CD8-positive, alpha-beta memory T cell (primary cell): Measurements from ENCODE around the gene SLC2A5. TPM values are rescaled to one million over a fixed set of nuclear protein-coding genes. Genes with fewer than 3 reads are reported as not detected.

Source experiments
- CTCF ChIA-PET: fragments of 350-600 bp; sonication (Branson Sonifier 250); formaldehyde crosslinking; loops from one replicate; lab custom pipeline; 2021; ENCODE audit warnings: antibody characterized with exemption; lab: Charles Lee
- POLR2A ChIA-PET: fragments of 350-600 bp; sonication (Branson Sonifier 250); formaldehyde crosslinking; loops from one replicate; lab custom pipeline; 2021; ENCODE audit warnings: antibody characterized with exemption; lab: Charles Lee
- DNase-seq, 5 donors: peaks; one replicate each; pipeline versions ENCODE4 v3.0.0 to v3.0.0-alpha.2; 2020 to 2022; ENCODE audit warnings: mixed read lengths in 1 of 5
- H3K27ac ChIP-seq: one replicate; pipeline ENCODE4 v1.7.0; 2013; ENCODE audit warnings: low read depth, mild to moderate bottlenecking, low read length, moderate library complexity
- H3K27me3 ChIP-seq: 2 replicates; pipeline ENCODE4 v1.7.0; 2013; ENCODE audit warnings: low read length, mild to moderate bottlenecking; ENCODE audit not compliant: insufficient read depth, poor library complexity, severe bottlenecking
- H3K36me3 ChIP-seq: 2 replicates; pipeline ENCODE4 v1.7.0; 2013; ENCODE audit warnings: mild to moderate bottlenecking, low read length, moderate library complexity; ENCODE audit not compliant: insufficient read depth
- H3K4me1 ChIP-seq: 2 replicates; pipeline ENCODE4 v1.7.0; 2013; ENCODE audit warnings: mild to moderate bottlenecking, low read length, moderate library complexity; ENCODE audit not compliant: insufficient read depth
- H3K4me3 ChIP-seq: 2 replicates; pipeline ENCODE4 v1.7.0; 2013; ENCODE audit warnings: mild to moderate bottlenecking, low read length
- H3K9me3 ChIP-seq: 2 replicates; pipeline ENCODE4 v1.7.0; 2013; ENCODE audit warnings: mild to moderate bottlenecking, low read length
- H3K27ac Mint-ChIP-seq, 8 donors: one replicate each; pipeline ENCODE4 v1.8.0; 2020 to 2021; ENCODE audit warnings: mixed read lengths in 8 of 8, mild to moderate bottlenecking in 6 of 8, inconsistent platforms in 3 of 8, moderate library complexity in 3 of 8
- H3K27me3 Mint-ChIP-seq, 2 donors: one replicate each; pipeline ENCODE4 v1.8.0; 2020 to 2021; ENCODE audit warnings: mixed read lengths in 2 of 2, mild to moderate bottlenecking in 1 of 2, moderate library complexity in 1 of 2
- H3K36me3 Mint-ChIP-seq, 3 donors: one replicate each; pipeline ENCODE4 v1.8.0; 2020 to 2021; ENCODE audit warnings: mixed read lengths in 3 of 3, inconsistent platforms in 1 of 3, mild to moderate bottlenecking in 1 of 3
- H3K4me1 Mint-ChIP-seq, 3 donors: one replicate each; pipeline ENCODE4 v1.8.0; 2020 to 2021; ENCODE audit warnings: mixed read lengths in 3 of 3, inconsistent platforms in 1 of 3, mild to moderate bottlenecking in 1 of 3
- H3K4me3 Mint-ChIP-seq, 7 donors: one replicate each; pipeline ENCODE4 v1.8.0; 2020 to 2021; ENCODE audit warnings: mixed read lengths in 7 of 7, mild to moderate bottlenecking in 6 of 7, moderate library complexity in 4 of 7, inconsistent platforms in 2 of 7
- H3K9me3 Mint-ChIP-seq, 5 donors: one replicate each; pipeline ENCODE4 v1.8.0; 2020 to 2022; ENCODE audit warnings: mixed read lengths in 5 of 5, mild to moderate bottlenecking in 3 of 5, moderate library complexity in 2 of 5, inconsistent platforms in 1 of 5
- polyA plus RNA-seq: library from polyadenylated mRNA; unstranded; fragments of 300-500 nt; fragmentation: Illumina TruSeq; gene quantifications from one replicate; pipeline ENCODE4 v1.2.3, GENCODE V29; 2021
- total RNA-seq, 2 experiments: library from RNA; stranded (reverse); gene quantifications; one replicate each; pipeline ENCODE4 v1.2.3, GENCODE V29; 2021

The SLC2A5 gene
- total and polyA plus RNA-seq, 3 experiments from 2014 or later = not detected

DNA sequence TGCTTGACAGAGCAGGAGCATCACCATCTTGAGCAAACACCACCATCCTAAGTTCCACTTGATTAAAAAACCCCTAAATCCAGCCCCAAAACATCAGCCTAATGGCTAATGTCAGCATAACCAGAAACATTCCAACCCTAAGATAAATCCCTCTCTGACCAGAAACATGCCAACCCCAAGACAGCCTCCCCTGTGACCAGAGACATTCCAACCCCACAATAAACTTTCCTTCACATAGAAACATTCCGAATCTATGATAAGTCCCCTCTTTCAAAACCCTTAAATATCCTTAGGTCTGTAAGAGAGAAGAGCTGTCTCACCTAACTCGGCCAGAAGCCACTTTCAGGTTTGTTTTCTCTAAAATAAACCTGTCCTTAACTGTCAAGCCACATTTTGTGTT, 17.4 kb upstream of the SLC2A5 start:
- Mint-ChIP-seq H3K36me3 (peaks cover 0 to 5% (median 0%) of the 10 kb centered on the region in 3 donors), H3K27me3 (peaks cover 15 to 20% of the 10 kb centered on the region in 2 donors), H3K9me3 (peaks cover 0 to 2% (median 0%) of the 10 kb centered on the region in 5 donors), H3K4me3 (no peak overlapping the region), H3K27ac (no peak overlapping the region), H3K4me1 (peaks cover 0 to 7% (median 4%) of the 10 kb centered on the region in 3 donors)
- H3K4me1 ChIP-seq = no peaks in the 10 kb centered on the region
- no peak for DNase-seq
- H3K27me3 ChIP-seq = peaks cover 4% of the 10 kb centered on the region
- no peak overlapping the region for H3K27ac ChIP-seq
- H3K9me3 ChIP-seq = no peaks in the 10 kb centered on the region
- no peaks in the 10 kb centered on the region for H3K36me3 ChIP-seq
- H3K4me3 ChIP-seq = no peak overlapping the region
- CTCF ChIA-PET = no interaction called here
- POLR2A ChIA-PET = no interaction called here

DNA sequence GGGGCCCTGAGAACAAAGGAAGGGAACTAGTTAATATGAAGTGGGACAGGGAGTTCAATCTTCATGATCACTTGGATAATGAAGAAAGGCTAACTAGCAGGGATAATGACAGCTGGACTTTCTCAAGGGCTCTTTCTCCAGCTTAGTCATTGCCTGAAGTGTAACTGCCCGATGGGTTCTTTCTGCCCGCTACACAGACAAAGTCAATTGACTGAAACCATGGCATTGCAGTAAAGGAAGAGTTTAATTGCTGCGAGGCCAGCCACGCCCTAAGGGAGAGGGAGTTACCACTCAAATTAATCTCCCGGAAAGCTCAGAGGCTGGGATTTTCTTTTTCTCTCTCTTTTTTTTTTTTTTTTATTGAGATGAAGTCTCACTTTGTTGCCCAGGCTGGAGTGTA, 16.6 kb upstream of the SLC2A5 start:
- Mint-ChIP-seq H3K9me3 (peaks cover 0 to 2% (median 0%) of the 10 kb centered on the region in 5 donors), H3K27ac (no peak overlapping the region), H3K4me1 (peaks cover 0 to 7% (median 4%) of the 10 kb centered on the region in 3 donors), H3K36me3 (peaks cover 0 to 5% (median 0%) of the 10 kb centered on the region in 3 donors), H3K4me3 (no peak overlapping the region), H3K27me3 (peaks cover 15 to 20% of the 10 kb centered on the region in 2 donors)
- H3K27me3 ChIP-seq = peaks cover 4% of the 10 kb centered on the region
- no peaks in the 10 kb centered on the region for H3K4me1 ChIP-seq
- no peaks in the 10 kb centered on the region for H3K9me3 ChIP-seq
- CTCF ChIA-PET = interaction anchor here (0.7 kb wide), 1 partner anchor 12 kb away, joined by 3 read pairs; no protein-coding TSS in a partner anchor
- H3K4me3 ChIP-seq = no peak overlapping the region
- DNase-seq = no peak
- no peak overlapping the region for H3K27ac ChIP-seq
- POLR2A ChIA-PET = no interaction called here
- H3K36me3 ChIP-seq = no peaks in the 10 kb centered on the region

DNA sequence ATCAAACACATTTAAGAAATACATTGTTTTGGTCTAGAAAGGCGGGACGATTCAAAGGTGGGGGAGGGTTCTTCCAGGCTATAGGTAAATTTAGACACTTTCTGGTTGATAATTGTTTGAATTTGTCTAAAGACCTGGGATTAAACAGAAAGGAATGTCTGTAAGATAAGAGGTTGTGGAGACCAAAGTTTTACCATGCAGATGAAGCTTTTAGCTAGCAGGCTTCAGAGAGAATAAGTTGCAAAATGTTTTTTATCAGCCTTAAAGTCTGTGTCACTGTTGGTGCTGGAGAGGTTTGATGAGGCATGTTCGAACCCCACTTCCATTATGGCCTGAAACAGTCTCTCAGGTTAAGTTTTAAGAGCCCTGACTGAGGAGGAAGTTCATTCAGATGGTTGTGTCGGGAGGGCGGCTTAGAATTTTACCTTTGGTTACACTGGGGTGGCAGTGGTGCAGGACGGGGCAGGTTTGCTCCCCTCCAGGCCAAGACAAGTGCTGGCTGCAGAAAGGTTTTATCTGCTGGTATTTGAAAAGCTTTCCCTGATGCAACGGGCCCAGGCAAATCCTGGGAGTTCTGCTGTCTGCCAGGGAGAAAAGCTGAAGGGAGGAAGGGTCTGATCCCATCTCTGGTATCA, 16.0 kb upstream of the SLC2A5 start:
- H3K4me3 ChIP-seq = no peak overlapping the region
- DNase-seq = no peak
- ChIA-PET CTCF (interaction anchor here (0.7 kb wide), 1 partner anchor 11 kb away, joined by 3 read pairs; no protein-coding TSS in a partner anchor), POLR2A (no interaction called here)
- Mint-ChIP-seq H3K9me3 (peaks cover 0 to 2% (median 0%) of the 10 kb centered on the region in 5 donors), H3K27me3 (peaks cover 15 to 20% of the 10 kb centered on the region in 2 donors), H3K4me1 (peaks cover 0 to 7% (median 5%) of the 10 kb centered on the region in 3 donors), H3K4me3 (no peak overlapping the region), H3K27ac (no peak overlapping the region), H3K36me3 (peaks cover 0 to 5% (median 0%) of the 10 kb centered on the region in 3 donors)
- H3K27me3 ChIP-seq = peaks cover 4% of the 10 kb centered on the region
- H3K4me1 ChIP-seq = no peaks in the 10 kb centered on the region
- no peak overlapping the region for H3K27ac ChIP-seq
- no peaks in the 10 kb centered on the region for H3K9me3 ChIP-seq
- no peaks in the 10 kb centered on the region for H3K36me3 ChIP-seq

DNA sequence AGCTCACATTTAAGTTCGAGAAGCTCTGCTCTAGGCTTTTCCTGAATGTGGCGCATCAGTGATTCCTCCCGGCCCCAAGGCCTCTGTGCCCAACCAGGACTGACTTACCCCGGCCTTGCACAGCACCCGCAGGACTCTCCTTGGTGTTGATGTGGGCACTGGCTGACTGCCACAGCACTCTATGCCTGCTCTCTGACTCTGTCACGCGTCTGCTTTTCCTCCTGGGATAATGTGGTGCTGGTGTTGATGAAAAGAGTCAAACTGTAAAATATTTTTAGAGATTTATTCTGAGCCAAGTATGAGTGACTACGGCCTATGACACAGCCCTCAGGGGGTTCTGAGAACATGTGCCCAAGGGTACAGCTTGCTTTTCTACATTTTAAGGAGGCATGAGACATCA, 15.5 kb upstream of the SLC2A5 start:
- peaks cover 0 to 5% (median 0%) of the 10 kb centered on the region in 3 donors for H3K36me3 Mint-ChIP-seq
- H3K27me3 Mint-ChIP-seq = peaks cover 17 to 20% of the 10 kb centered on the region in 2 donors
- CTCF ChIA-PET = no interaction called here
- POLR2A ChIA-PET = no interaction called here
- no peak for DNase-seq
- peaks cover under 1 to 8% (median 7%) of the 10 kb centered on the region in 3 donors for H3K4me1 Mint-ChIP-seq
- H3K9me3 ChIP-seq = no peaks in the 10 kb centered on the region
- no peak overlapping the region for H3K27ac Mint-ChIP-seq
- H3K27ac ChIP-seq = no peak overlapping the region
- H3K36me3 ChIP-seq = no peaks in the 10 kb centered on the region
- H3K27me3 ChIP-seq = peaks cover 4% of the 10 kb centered on the region
- H3K4me1 ChIP-seq = no peaks in the 10 kb centered on the region
- no peak overlapping the region for H3K4me3 Mint-ChIP-seq
- H3K9me3 Mint-ChIP-seq = peaks cover 0 to 2% (median 0%) of the 10 kb centered on the region in 5 donors
- no peak overlapping the region for H3K4me3 ChIP-seq

- Histone ChIP-seq H3K4me3 (no peak overlapping the region), H3K27ac (no peak overlapping the region), H3K27me3 (peaks cover 7% of the 10 kb centered on the region), H3K9me3 (no peaks in the 10 kb centered on the region), H3K4me1 (peaks cover 6% of the 10 kb centered on the region), H3K36me3 (no peaks in the 10 kb centered on the region)
- Mint-ChIP-seq H3K4me1 (peaks cover 6 to 24% (median 19%) of the 10 kb centered on the region in 3 donors), H3K27me3 (peaks cover 16 to 19% of the 10 kb centered on the region in 2 donors), H3K9me3 (no peaks in the 10 kb centered on the region), H3K4me3 (no peak overlapping the region), H3K27ac (no peak overlapping the region), H3K36me3 (no peaks in the 10 kb centered on the region)
- POLR2A ChIA-PET = no interaction called here
- DNase-seq = no peak
- CTCF ChIA-PET = interaction anchor here (1.3 kb wide), 1 partner anchor 12 kb away, joined by 3 read pairs; no protein-coding TSS in a partner anchor
These were observed 12.0 kb upstream of the SLC2A5 start for GRCh38 chr1:9081473-9081872.

GRCh38 chr1:9080705-9081291, 11.4 kb upstream of the SLC2A5 start:
- Histone ChIP-seq H3K27me3 (peaks cover 7% of the 10 kb centered on the region), H3K27ac (no peak overlapping the region), H3K9me3 (no peaks in the 10 kb centered on the region), H3K4me3 (no peak overlapping the region), H3K36me3 (no peaks in the 10 kb centered on the region), H3K4me1 (peaks cover 6% of the 10 kb centered on the region)
- CTCF ChIA-PET = no interaction called here
- Mint-ChIP-seq H3K27me3 (peaks cover 13 to 24% of the 10 kb centered on the region in 2 donors), H3K4me3 (no peak overlapping the region), H3K9me3 (no peaks in the 10 kb centered on the region), H3K4me1 (peaks cover 6 to 24% (median 23%) of the 10 kb centered on the region in 3 donors), H3K36me3 (no peaks in the 10 kb centered on the region), H3K27ac (no peak overlapping the region)
- no peak for DNase-seq
- POLR2A ChIA-PET = no interaction called here

DNA sequence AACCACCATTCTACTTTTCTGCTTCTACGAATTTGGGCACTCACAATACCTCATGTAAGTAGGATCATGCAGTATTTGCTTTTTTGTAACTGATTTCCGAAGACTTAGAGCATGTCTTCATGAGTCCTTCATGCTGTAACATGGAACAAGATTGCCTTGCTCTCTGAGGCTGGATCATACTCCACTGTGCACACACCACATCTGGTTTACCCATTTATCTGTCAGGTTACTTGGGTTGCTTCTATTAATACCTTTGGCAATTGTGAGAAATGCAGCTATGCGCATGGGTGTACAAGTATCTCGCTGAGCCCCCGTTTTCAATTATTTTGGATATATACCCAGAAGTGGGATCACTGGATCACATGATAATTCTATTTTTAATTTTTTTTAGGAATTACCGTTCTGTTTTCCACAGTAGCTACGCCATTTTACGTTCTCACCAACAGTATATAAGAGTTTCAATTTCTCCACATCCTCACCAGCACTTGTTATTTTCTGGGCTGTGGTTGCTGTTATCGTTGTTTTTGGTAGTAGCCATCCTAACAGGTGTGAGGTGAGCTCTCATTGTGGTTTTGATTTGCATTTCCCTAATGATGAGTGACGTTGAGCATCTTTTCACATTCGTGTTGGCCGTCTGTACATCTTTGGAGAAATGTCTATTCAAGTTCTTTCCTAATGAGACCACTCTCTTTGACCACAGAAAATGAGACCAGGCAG, 10.7 kb upstream of the SLC2A5 start:
- H3K27me3 Mint-ChIP-seq = peaks cover 14 to 28% of the 10 kb centered on the region in 2 donors

More for the DNA sequence above, 10.7 kb upstream of the SLC2A5 start:
- Mint-ChIP-seq H3K4me1 (peaks cover 9 to 27% (median 27%) of the 10 kb centered on the region in 3 donors), H3K4me3 (peak overlapping the region in 1 of 7 donors; percentile 53), H3K27ac (no peak overlapping the region), H3K36me3 (no peaks in the 10 kb centered on the region), H3K9me3 (no peaks in the 10 kb centered on the region)
- Histone ChIP-seq H3K36me3 (no peaks in the 10 kb centered on the region), H3K9me3 (no peaks in the 10 kb centered on the region), H3K27me3 (peaks cover 7% of the 10 kb centered on the region), H3K27ac (no peak overlapping the region), H3K4me3 (no peak overlapping the region), H3K4me1 (peaks cover 6% of the 10 kb centered on the region)
- ChIA-PET CTCF (no interaction called here), POLR2A (no interaction called here)
- no peak for DNase-seq
